Skeletal muscle satellite cell (primary cell): ENCODE results near the gene SMCO4. TPM values are rescaled to one million over a fixed set of nuclear protein-coding genes. Genes with fewer than 3 reads are reported as not detected.
"Not testable (repeated sequence)": the region's sequence is repeated elsewhere in the genome, so short reads cannot be mapped to it uniquely, and the experiment has no call there.

ENCODE experiments used
- H3K27me3 ChIP-seq: 2 replicates; pipeline ENCODE4 v1.7.0; 2013; ENCODE audit warnings: low read length; ENCODE audit not compliant: control insufficient read depth, insufficient read depth
- H3K36me3 ChIP-seq: 2 replicates; pipeline ENCODE4 v1.7.0; 2013; ENCODE audit warnings: mild to moderate bottlenecking, control low read depth, low read length; ENCODE audit not compliant: insufficient read depth
- H3K4me1 ChIP-seq: 2 replicates; pipeline ENCODE4 v1.7.0; 2013; ENCODE audit warnings: low read length; ENCODE audit not compliant: control insufficient read depth, insufficient read depth
- H3K4me2 ChIP-seq: 2 replicates; pipeline ENCODE4 v1.7.0; 2013; ENCODE audit warnings: mild to moderate bottlenecking, low read length
- H3K4me3 ChIP-seq: 2 replicates; pipeline ENCODE4 v1.7.0; 2013; ENCODE audit warnings: low read length
- H3K9ac ChIP-seq: 2 replicates; pipeline ENCODE4 v1.7.0; 2013; ENCODE audit warnings: mild to moderate bottlenecking, low read depth, low read length, moderate library complexity
- H3K9me3 ChIP-seq: replicated peaks from 2 replicates; pipeline ENCODE4 v1.7.0; 2013; ENCODE audit warnings: mild to moderate bottlenecking, control low read depth, low read length
- small RNA-seq: library from RNA; depleted of rRNA; stranded (forward); fragments of <200 nt; gene quantifications from one replicate; pipeline ENCODE3, GENCODE V24; 2012

Gene SMCO4

DNA sequence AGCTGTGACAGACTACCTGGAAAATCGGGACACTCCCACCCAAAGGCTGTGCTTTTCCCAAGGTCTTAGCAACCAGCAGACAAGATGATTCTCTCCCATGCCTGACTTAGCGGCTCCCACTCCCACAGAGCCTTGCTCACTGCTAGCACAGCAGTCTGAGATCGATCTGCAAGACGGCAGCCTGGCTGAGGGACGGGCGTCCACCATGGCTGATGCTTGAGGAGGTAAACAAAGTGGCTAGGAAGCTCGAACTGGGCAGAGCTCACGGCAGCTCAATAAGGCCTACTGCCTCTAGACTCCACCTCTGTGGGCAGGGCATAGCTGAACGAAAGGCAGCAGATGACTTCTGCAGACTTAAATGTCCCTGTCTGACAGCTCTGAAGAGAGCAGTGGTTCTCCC, 84.9 kb downstream of the SMCO4 start:
- no peaks in the 10 kb centered on the region for H3K36me3 ChIP-seq
- no peak overlapping the region for H3K4me3 ChIP-seq
- no peaks in the 10 kb centered on the region for H3K27me3 ChIP-seq
- no peaks in the 10 kb centered on the region for H3K4me1 ChIP-seq
- H3K4me2 ChIP-seq = no peak overlapping the region
- no peaks in the 10 kb centered on the region for H3K9me3 ChIP-seq
- no peak overlapping the region for H3K9ac ChIP-seq

DNA sequence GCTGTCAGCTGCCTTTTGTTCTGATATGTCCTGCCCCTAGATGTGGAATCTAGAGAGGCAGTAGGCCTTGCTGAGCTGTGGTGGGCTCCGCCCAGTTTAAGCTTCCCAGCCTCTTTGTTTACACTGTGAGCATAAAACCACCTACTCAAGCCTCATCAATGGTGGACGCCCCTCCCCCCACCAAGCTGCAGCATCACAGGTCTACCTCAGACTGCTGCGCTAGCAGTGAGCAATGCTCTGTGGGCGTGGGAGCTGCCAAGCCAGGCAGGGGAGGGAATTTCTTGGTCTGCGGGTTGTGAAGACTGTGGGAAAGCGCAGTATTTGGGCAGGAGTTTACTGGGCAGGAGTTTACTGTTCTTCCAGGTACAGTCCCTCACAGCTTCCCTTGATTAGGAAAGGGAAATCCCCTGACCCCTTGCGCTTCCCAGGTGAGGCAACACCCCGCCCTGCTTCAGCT, 98.5 kb downstream of the SMCO4 start:
- no peaks in the 10 kb centered on the region for H3K27me3 ChIP-seq

DNA sequence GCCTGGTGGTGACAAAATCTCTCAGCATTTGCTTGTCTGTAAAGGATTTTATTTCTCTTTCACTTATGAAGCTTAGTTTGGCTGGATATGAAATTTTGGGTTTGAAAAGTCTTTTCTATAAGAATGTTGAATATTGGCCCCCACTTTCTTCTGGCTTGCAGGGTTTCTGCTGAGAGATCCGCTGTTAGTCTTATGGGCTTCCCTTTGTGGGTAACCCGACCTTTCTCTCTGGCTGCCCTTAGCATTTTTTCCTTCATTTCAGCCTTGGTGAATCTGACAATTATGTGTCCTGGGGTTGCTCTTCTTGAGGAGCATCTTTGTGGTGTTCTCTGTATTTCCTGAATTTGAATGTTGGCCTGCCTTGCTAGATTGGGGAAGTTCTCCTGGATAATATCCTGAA, 100.0 kb downstream of the SMCO4 start:
- H3K36me3 ChIP-seq, H3K4me2 ChIP-seq, H3K4me1 ChIP-seq, H3K9ac ChIP-seq, H3K27me3 ChIP-seq, H3K4me3 ChIP-seq, H3K9me3 ChIP-seq: not testable (repeated sequence)

More for the DNA sequence above, 98.5 kb downstream of the SMCO4 start:
- Histone ChIP-seq H3K4me1 (no peaks in the 10 kb centered on the region), H3K9me3 (no peaks in the 10 kb centered on the region), H3K36me3 (no peaks in the 10 kb centered on the region), H3K4me2 (no peak overlapping the region), H3K4me3 (no peak overlapping the region), H3K9ac (no peak overlapping the region)

DNA sequence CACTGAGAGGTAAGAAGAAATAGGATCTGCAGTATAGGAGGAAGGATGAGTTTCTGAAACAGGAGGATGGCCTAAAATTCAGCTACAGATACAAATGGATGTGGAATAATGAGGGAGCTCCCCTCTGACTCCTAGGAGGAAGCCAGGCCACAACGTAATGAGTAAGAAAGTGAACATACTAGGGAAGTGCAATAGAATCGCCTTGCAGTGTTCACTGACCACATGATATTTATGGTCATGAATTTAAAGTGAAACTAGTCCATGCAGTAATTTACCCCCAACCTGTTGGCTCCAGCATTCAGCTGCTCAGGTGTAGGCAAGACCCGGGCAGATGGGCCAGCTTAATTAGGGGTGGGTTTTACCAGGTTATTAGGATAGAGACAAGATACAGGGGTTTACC, 110.9 kb downstream of the SMCO4 start:
- no peak overlapping the region for H3K9ac ChIP-seq
- no peak overlapping the region for H3K4me2 ChIP-seq
- no peak overlapping the region for H3K4me3 ChIP-seq
- H3K4me1 ChIP-seq = no peaks in the 10 kb centered on the region
- no peaks in the 10 kb centered on the region for H3K27me3 ChIP-seq
- no peaks in the 10 kb centered on the region for H3K36me3 ChIP-seq
- no peaks in the 10 kb centered on the region for H3K9me3 ChIP-seq

Small RNA genes lying within 50 kb of the gene (small RNA-seq; reads per million reads assigned to genes)
- gene RN7SL223P = not detected
